Measurements from ENCODE around the gene SKOR1. TPM values are rescaled to one million over a fixed set of nuclear protein-coding genes. Genes with fewer than 3 reads are reported as not detected.

Gene SKOR1
- polyA plus RNA-seq, 1 experiment, result 0.02 TPM

- no peak for DNase-seq (ENCODE audit: low read depth)
- CTCF ChIA-PET, result interaction anchor here (2.2 kb wide), 1 partner anchor 366 kb away, joined by 9 read pairs; no protein-coding TSS in a partner anchor
- Histone ChIP-seq H3K4me3 (ENCODE audit: low read depth, low read length) (no peak overlapping the region), H3K36me3 (ENCODE audit: control insufficient read depth, insufficient read depth, low read length) (no peaks in the 10 kb centered on the region), H3K27me3 (ENCODE audit: control insufficient read depth, insufficient read depth, low read length) (peaks cover 74% of the 10 kb centered on the region)
- POLR2A ChIA-PET, result no interaction called here
- TF ChIP-seq, protein P1, sequence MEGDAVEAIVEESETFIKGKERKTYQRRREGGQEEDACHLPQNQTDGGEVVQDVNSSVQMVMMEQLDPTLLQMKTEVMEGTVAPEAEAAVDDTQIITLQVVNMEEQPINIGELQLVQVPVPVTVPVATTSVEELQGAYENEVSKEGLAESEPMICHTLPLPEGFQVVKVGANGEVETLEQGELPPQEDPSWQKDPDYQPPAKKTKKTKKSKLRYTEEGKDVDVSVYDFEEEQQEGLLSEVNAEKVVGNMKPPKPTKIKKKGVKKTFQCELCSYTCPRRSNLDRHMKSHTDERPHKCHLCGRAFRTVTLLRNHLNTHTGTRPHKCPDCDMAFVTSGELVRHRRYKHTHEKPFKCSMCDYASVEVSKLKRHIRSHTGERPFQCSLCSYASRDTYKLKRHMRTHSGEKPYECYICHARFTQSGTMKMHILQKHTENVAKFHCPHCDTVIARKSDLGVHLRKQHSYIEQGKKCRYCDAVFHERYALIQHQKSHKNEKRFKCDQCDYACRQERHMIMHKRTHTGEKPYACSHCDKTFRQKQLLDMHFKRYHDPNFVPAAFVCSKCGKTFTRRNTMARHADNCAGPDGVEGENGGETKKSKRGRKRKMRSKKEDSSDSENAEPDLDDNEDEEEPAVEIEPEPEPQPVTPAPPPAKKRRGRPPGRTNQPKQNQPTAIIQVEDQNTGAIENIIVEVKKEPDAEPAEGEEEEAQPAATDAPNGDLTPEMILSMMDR (IDR thresholded peaks at IDR 0.05; ENCODE audit: insufficient read depth, low read depth, low read length), result no peak
Measured at GRCh38 chr15:67822537-67823313, 2.6 kb upstream of the SKOR1 start.

DNA sequence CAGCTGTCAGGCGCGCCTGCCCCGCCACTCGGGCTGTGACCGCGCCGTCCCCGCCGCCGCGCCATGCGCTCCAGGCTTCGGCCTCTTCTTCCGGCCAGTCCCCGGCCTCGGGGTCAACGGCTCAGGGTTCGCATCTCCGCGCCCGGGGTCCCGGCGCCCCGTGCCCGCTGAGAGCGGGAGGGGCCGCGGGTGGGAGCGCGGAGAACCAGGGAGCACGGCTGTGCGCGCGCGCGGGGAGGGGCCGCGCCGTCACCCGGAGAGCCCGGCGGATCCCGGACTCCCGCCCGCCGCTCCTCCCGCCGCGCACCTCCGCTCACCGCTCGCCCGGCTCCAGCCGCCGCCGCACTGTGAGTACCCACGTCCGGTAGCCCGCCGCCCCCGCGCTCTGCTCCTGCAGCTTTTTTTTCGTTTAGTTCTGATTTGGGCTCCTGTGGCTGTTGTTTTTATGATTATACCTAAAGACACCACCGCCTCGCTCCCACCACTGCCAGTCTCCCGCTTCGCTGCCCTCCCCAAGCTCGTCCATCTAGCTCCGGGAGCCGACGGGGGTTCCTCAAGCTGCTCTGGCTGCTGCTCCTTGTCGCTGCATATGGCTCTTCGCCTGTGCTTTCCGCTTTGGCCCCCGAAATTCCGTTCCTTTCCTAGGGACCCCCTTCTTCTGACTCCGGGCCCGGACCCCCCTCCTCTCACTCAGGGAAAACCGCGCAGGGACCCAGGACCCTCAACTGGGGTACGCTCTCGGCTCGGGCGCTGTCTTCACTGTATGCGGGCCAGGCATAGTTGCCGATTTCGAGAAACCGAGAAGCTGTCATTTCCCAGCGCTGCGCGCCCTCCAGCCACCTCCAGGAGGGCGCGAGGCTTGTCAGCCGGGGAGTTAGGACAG, 1.8 kb upstream of the SKOR1 start:
- peaks cover 76% of the 10 kb centered on the region for H3K27me3 ChIP-seq (ENCODE audit: control insufficient read depth, insufficient read depth, low read length)
- H3K36me3 ChIP-seq (ENCODE audit: control insufficient read depth, insufficient read depth, low read length), result no peaks in the 10 kb centered on the region
- no peak for DNase-seq (ENCODE audit: low read depth)
- POLR2A ChIA-PET, result no interaction called here
- CTCF ChIA-PET, result interaction anchor here (2.2 to 2.3 kb wide), 2 partner anchors 8 to 367 kb away, joined by 6 to 9 read pairs; no protein-coding TSS in a partner anchor
- H3K4me3 ChIP-seq (ENCODE audit: low read depth, low read length), result no peak overlapping the region
- TF ChIP-seq, protein P1 (IDR thresholded peaks at IDR 0.05; ENCODE audit: insufficient read depth, low read depth, low read length), result no peak

GRCh38 chr15:67824197-67824968, 926 bp upstream of the SKOR1 start:
- no peak overlapping the region for H3K4me3 ChIP-seq (ENCODE audit: low read depth, low read length)
- H3K36me3 ChIP-seq (ENCODE audit: control insufficient read depth, insufficient read depth, low read length), result no peaks in the 10 kb centered on the region
- ChIA-PET POLR2A (no interaction called here), CTCF (interaction anchor here (0.5 to 2.3 kb wide), 3 partner anchors 9 to 529 kb away, joined by 3 to 9 read pairs (median 6); no protein-coding TSS in a partner anchor)
- TF ChIP-seq, protein P1 (IDR thresholded peaks at IDR 0.05; ENCODE audit: insufficient read depth, low read depth, low read length), result no peak
- DNase-seq (ENCODE audit: low read depth), result no peak
- H3K27me3 ChIP-seq (ENCODE audit: control insufficient read depth, insufficient read depth, low read length), result peaks cover 77% of the 10 kb centered on the region

- DNase-seq (ENCODE audit: low read depth), result no peak
- Histone ChIP-seq H3K27me3 (ENCODE audit: control insufficient read depth, insufficient read depth, low read length) (peaks cover 72% of the 10 kb centered on the region), H3K36me3 (ENCODE audit: control insufficient read depth, insufficient read depth, low read length) (no peaks in the 10 kb centered on the region), H3K4me3 (ENCODE audit: low read depth, low read length) (no peak overlapping the region)
- CTCF ChIA-PET, result interaction anchor here (0.8 to 2.3 kb wide), 5 partner anchors 10 to 364 kb away, joined by 3 to 6 read pairs (median 3); no protein-coding TSS in a partner anchor
- POLR2A ChIA-PET, result no interaction called here
- TF ChIP-seq, protein P1 (IDR thresholded peaks at IDR 0.05; ENCODE audit: insufficient read depth, low read depth, low read length), result no peak
Measured at GRCh38 chr15:67825881-67826716, 790 bp downstream of the SKOR1 start.

All from BJ (cell line).